ENCODE data around the gene HOXA3. TPM values are rescaled to one million over a fixed set of nuclear protein-coding genes. Genes with fewer than 3 reads are reported as not detected.

The HOXA3 gene
- total RNA-seq, 2 donors from 2014 or later = 13.3 to 14.1 TPM

DNA sequence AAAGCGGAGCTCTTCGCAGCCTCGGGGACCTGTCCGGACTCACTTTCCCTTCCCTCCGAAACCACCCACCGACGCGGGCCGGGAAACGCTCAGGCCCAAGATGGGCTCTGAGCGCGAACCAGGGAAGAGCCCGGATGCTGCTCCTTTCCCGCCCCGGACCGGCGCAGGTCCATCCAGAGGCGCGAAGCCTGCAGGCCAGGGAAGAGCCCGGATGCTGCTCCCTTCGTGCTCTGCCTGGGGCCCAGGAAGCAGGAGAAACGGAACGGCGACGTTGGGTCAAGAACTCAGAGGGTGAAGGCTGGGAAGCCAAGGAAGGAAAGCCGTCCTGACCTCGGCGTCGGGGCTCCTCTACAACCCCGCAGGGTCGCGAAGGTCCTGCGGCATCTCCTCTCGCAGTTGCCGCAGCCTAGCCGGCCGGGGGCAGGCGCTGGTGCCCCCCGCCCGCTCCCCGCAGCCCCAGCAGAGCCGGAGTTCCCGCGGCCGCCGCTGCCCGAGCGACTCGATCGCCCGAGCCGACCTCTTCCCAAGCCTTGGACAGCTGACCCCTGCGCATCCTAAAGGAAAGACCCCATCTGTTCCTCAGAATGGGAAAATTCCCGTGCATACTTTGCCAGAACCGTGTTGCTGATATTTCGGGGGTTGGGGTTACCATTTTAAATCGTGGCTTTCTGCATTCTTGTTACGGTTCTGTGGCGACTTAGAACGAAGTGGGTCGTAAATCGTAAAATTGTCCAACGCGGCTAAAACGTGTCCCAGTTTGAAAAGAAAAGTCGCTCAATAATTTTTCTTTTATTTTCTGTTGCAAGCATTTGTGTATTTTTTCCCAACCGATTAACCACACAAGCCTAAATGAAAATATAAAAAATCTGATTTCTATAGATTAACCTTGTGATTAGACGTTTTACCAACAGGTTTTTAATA is 64.1 kb downstream of the HOXA3 start:
- Histone ChIP-seq H3K9ac (ENCODE audit: low read depth in 2 of 2, low read length in 2 of 2) (no peak overlapping the region), H3K4me3 (no peak overlapping the region), H3K27me3 (peaks cover 7% of the 10 kb centered on the region), H3K27ac (no peak overlapping the region), H3K36me3 (no peaks in the 10 kb centered on the region), H3K4me1 (no peaks in the 10 kb centered on the region), H3K9me3 (no peaks in the 10 kb centered on the region)
- intact Hi-C loops (cut with DNase I) = no loop called here
- no peak for DNase-seq
- TF ChIP-seq, protein P1, sequence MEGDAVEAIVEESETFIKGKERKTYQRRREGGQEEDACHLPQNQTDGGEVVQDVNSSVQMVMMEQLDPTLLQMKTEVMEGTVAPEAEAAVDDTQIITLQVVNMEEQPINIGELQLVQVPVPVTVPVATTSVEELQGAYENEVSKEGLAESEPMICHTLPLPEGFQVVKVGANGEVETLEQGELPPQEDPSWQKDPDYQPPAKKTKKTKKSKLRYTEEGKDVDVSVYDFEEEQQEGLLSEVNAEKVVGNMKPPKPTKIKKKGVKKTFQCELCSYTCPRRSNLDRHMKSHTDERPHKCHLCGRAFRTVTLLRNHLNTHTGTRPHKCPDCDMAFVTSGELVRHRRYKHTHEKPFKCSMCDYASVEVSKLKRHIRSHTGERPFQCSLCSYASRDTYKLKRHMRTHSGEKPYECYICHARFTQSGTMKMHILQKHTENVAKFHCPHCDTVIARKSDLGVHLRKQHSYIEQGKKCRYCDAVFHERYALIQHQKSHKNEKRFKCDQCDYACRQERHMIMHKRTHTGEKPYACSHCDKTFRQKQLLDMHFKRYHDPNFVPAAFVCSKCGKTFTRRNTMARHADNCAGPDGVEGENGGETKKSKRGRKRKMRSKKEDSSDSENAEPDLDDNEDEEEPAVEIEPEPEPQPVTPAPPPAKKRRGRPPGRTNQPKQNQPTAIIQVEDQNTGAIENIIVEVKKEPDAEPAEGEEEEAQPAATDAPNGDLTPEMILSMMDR (IDR thresholded peaks at IDR 0.05) = no peak

DNA sequence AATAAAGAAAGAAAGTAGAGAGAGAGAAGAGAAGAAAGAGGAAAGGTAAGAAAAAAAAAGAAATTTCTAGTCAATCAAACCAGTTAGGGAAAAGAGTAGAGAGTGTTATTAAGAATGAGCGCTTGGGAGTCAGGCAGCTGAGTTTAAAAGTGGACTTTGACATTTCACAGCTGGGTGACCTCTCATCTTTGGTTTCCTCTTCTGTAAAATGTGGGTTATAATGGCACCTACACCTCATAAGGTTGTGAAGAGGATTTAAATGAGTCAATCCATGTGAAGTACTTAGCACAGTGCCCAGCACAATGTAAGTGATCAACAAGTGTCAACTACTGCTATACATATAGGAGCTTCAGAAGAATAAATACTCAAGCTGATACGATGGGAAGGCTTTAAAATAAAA is 68.7 kb downstream of the HOXA3 start:
- intact Hi-C loops (cut with DNase I) = no loop called here
- Histone ChIP-seq H3K27ac (no peak overlapping the region), H3K9ac (ENCODE audit: low read depth in 2 of 2, low read length in 2 of 2) (no peak overlapping the region), H3K4me1 (no peaks in the 10 kb centered on the region), H3K27me3 (peaks cover 7% of the 10 kb centered on the region), H3K4me3 (no peak overlapping the region), H3K9me3 (no peaks in the 10 kb centered on the region), H3K36me3 (no peaks in the 10 kb centered on the region)
- no peak for DNase-seq
- TF ChIP-seq, protein P1 (IDR thresholded peaks at IDR 0.05) = no peak

DNA sequence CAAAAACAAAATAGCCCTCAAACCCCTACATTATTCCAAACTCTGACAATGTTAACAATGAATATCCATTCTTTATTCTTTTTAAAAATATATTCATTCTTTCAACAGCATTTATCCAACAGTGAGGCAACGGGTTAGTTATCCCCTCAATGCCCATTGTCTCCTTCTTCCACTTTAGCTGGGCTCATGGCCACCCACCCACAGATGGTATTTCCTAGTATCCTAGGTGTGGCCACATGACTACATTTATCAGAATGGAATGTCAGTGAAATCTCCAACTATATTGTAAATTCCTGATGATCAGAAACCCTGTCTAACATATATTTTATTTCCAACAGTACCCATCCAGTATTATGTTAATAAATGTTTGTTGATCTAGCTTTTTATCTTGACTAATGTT is 70.2 kb downstream of the HOXA3 start:
- Histone ChIP-seq H3K27ac (no peak overlapping the region), H3K9me3 (no peaks in the 10 kb centered on the region), H3K4me3 (no peak overlapping the region), H3K4me1 (no peaks in the 10 kb centered on the region), H3K36me3 (no peaks in the 10 kb centered on the region), H3K27me3 (no peaks in the 10 kb centered on the region), H3K9ac (ENCODE audit: low read depth in 2 of 2, low read length in 2 of 2) (no peak overlapping the region)
- DNase-seq = no peak
- TF ChIP-seq, protein P1 (IDR thresholded peaks at IDR 0.05) = no peak
- intact Hi-C loops (cut with DNase I) = no loop called here

DNA sequence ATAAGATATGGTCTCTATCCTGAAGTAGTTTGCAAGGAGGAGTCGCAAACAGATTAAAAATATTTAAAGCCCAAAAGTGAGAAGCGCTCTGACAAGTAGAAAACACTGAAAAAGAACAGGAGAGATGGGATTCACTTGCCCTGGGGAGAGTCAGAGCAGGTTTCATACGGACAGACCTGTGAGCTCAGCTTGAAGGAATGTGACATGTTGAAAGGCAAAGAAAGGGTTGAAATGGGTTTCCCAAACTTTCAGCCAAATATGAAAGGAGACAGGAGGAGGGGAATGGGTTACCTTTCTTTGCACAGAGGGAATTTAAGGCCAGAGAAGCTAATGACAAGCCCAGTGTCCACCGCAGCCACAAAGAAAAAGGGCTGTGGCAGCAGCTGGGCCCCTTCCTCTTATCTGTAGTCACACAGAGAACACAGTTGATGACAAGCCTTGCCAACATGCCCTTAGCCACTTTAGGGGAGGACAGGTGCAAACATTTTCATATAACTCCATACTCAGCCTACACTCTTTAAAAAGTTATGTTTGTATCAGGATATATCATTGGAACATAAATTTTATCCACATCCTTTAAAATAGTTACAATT is 71.4 kb downstream of the HOXA3 start:
- TF ChIP-seq, protein P1 (IDR thresholded peaks at IDR 0.05) = no peak
- no peaks in the 10 kb centered on the region for H3K9me3 ChIP-seq
- no peak overlapping the region for H3K9ac ChIP-seq (ENCODE audit: low read depth in 2 of 2, low read length in 2 of 2)
- no peak overlapping the region for H3K27ac ChIP-seq
- H3K4me1 ChIP-seq = no peaks in the 10 kb centered on the region
- no peaks in the 10 kb centered on the region for H3K27me3 ChIP-seq
- no peak for DNase-seq
- intact Hi-C loops (cut with DNase I) = no loop called here
- H3K36me3 ChIP-seq = no peaks in the 10 kb centered on the region
- no peak overlapping the region for H3K4me3 ChIP-seq

DNA sequence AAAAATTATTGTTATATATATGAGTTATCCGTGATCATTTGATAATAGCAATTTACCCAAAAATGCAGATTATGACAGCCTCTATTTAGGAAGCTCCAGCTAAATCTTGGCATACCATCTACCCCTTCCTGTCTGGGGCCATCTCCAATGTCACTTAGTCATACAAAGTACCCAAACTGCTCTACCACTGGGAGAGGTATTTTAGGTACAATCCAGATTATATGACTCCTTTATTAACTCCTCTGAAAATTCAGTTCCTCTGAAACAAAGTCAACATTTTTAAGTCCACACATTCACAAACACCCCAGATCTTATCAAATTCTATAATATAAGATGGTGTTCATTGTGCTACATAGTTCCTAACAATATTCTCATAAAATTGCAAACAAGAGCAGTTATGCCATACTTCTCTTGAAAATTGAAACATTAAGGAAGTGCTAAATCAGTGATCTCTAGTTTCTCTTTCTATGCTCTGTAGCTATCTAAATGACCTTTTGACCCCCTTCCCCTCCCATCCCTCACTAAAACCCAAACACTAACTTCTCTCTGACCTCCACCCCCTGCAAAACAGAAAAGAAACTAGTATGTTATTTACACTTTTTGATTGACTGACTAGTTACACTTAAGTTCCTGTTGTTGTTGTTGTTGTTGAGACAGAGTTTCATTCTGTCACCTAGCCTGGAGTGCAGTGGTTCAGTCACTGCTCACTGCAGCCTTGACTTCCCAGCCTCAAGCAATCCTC is 73.0 kb downstream of the HOXA3 start:
- H3K27me3 ChIP-seq = no peaks in the 10 kb centered on the region
- no peak for DNase-seq
- intact Hi-C loops (cut with DNase I) = no loop called here

More for the DNA sequence above, 73.0 kb downstream of the HOXA3 start:
- TF ChIP-seq, protein P1 (IDR thresholded peaks at IDR 0.05) = no peak
- Histone ChIP-seq H3K9ac (ENCODE audit: low read depth in 2 of 2, low read length in 2 of 2) (no peak overlapping the region), H3K4me3 (no peak overlapping the region), H3K27ac (no peak overlapping the region), H3K9me3 (no peaks in the 10 kb centered on the region), H3K4me1 (no peaks in the 10 kb centered on the region), H3K36me3 (no peaks in the 10 kb centered on the region)

Data from colonic mucosa (tissue), 4 donors.